GM12801 (cell line): Measurements from ENCODE around the gene GGCX.

Experiments used
- TF ChIP-seq, protein P1 (sequence below): IDR thresholded peaks from one replicate; pipeline ENCODE4 v1.5.1; 2011; ENCODE audit warnings: control low read depth; ENCODE audit not compliant: insufficient read length; ENCODE audit errors: extremely low read depth

GGCX gene

DNA sequence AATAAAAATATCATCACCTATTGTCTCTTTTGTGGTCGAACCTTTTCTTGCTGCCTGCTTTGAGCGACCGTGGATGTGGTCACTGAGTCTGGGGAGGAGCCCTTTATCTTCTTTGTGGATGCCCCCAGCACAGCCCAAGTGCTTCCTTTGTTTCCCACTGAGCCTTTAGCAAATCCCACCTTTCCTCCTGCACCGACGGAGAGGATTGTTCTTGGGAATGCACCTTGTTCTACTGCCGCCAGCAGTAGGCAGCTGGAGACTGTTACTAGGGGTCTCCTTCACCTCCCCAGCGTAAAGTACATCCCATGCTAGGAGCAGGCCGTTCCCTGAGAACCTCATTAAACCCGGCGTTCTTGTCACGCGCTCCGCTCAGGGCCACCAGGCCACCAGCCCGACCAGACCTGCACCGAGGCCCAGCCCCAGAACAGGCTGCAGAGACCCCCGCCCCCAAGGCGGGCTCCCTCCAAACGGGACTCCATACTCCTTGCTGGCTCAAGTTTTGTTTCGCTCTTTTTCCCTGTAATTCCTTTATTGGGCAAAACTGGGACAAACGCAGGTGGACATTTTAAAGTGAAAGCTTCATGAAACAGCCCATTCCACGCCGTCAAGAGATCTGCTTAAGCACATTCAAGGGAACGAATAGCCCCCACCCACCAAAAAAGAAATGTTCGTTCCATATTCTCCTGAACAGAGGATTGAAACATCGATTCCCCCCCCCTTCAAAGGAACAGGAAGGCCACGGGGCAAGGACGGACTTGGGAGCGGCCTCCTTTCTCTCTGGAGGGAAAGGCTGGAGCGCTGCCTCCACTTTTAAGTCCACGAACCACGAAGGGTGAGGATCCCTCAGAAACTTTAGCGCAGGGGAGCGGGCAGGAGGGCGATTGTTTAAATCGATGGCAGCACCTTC lies 23.4 kb downstream of the GGCX start:
- TF ChIP-seq, protein P1, sequence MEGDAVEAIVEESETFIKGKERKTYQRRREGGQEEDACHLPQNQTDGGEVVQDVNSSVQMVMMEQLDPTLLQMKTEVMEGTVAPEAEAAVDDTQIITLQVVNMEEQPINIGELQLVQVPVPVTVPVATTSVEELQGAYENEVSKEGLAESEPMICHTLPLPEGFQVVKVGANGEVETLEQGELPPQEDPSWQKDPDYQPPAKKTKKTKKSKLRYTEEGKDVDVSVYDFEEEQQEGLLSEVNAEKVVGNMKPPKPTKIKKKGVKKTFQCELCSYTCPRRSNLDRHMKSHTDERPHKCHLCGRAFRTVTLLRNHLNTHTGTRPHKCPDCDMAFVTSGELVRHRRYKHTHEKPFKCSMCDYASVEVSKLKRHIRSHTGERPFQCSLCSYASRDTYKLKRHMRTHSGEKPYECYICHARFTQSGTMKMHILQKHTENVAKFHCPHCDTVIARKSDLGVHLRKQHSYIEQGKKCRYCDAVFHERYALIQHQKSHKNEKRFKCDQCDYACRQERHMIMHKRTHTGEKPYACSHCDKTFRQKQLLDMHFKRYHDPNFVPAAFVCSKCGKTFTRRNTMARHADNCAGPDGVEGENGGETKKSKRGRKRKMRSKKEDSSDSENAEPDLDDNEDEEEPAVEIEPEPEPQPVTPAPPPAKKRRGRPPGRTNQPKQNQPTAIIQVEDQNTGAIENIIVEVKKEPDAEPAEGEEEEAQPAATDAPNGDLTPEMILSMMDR = no peak

DNA sequence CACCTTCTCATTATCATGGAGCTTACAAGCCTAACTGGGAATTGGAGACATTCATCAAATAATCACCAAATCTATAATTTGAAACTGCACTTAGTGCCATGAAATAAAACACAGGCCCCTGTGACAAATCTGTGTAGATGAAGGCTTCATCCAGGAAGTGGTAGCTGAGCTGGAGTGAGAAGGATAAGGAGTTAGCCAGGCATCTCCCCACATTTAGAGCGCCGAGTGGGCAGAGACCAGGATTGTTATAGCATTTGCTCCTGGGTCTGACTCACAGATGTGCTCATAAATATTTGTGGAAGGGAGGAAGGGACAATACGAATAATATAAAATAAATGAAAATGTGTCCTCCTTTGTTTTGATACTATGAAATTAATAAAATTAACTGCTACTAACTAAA lies 24.8 kb downstream of the GGCX start:
- TF ChIP-seq, protein P1 = no peak

DNA sequence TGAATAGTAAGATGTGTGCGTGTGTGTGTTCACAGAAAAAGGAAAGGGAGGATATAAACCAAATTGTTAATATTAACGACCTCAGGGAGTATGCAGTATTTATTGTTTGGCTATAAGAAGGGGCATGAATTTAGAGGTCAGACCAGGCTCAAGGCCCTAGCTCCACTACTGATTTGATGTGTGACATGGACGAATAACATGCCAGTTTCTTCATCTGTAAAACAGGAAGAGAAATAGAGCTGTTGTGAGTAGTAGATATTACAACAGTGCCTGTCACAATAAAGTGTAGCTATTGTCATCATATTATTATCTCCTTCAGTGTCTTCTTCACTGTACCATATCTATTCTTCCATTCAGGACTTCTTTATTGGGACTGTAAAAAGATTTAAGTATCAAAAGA lies 26.4 kb downstream of the GGCX start:
- TF ChIP-seq, protein P1 = no peak

DNA sequence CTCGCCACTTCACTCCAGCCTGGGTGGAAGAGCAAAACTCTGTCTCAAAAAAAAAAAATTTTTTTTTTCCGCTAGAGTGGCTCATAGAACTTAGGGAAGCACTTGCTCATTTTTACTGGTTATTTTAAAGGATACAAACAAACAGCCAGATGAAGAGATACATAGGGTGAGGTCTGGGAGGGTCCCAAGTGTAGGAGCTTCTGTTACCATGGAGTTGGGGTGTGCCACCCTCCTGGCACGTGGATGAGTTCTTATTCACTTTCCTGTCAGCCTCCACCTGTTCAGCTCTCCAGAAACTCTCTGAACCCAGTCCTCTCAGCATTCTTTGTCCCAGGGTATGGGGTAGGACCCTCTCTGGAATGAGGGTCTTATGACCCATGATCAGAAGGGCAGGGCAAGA lies 27.2 kb downstream of the GGCX start:
- TF ChIP-seq, protein P1 = no peak

- TF ChIP-seq, protein P1 = no peak
Observed at GRCh38 chr2:85531589-85531988, 29.7 kb downstream of the GGCX start.

- TF ChIP-seq, protein P1 = no peak
Observed at GRCh38 chr2:85529809-85530208, 31.5 kb downstream of the GGCX start.

DNA sequence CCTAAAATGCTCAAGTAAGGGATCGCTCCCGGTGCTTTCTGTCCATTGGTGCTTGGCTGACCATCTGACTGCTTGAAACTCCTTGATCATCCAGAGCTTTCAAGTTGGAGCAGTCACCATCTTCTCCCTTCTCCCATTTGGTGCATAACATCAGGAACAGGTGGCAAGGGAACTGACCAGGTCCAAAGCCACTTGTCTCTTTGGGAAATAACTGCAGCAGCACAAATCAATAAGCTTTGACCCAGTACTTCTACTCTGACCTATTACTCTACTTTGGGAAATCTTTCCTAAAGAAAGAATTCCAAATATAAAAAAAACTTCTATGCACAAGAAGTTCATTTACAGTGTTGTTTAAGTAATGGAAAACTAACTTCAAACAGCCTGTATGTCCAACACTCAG lies 32.9 kb downstream of the GGCX start:
- TF ChIP-seq, protein P1 = no peak
